Renal pelvis (tissue), 4 donors: ENCODE data around the gene ADRA2B. TPM values are rescaled to one million over a fixed set of nuclear protein-coding genes. Genes with fewer than 3 reads are reported as not detected.

Experiments used
- DNase-seq: peaks from one replicate; pipeline ENCODE4 v3.0.0-alpha.2; 2013
- polyA plus RNA-seq, 3 donors: library from polyadenylated mRNA; unstranded; fragments of 120-200 nt; gene quantifications; one replicate each; pipeline ENCODE4 v1.2.1, GENCODE V29; 2013; ENCODE audit not compliant: insufficient read length in 3 of 3

Gene ADRA2B
- polyA plus RNA-seq, 3 donors = 3.9 to 5.9 (median 5.3) TPM

- no peak for DNase-seq
These were observed 3.8 kb upstream of the ADRA2B start for GRCh38 chr2:96120091-96120720.

- no peak for DNase-seq
These were observed 3.0 kb upstream of the ADRA2B start for GRCh38 chr2:96119389-96119751.

- DNase-seq = no peak
These were observed 2.5 kb upstream of the ADRA2B start for GRCh38 chr2:96118698-96119388.

- no peak for DNase-seq
These were observed 1.6 kb upstream of the ADRA2B start for GRCh38 chr2:96117701-96118588.

- DNase-seq = no peak
These were observed 635 bp upstream of the ADRA2B start for GRCh38 chr2:96116879-96117533.

GRCh38 chr2:96115631-96116423 is 544 bp downstream of the ADRA2B start:
- DNase-seq = no peak

- DNase-seq = no peak
These were observed 1.3 kb downstream of the ADRA2B start for GRCh38 chr2:96114903-96115581.

GRCh38 chr2:96114546-96114902 is 1.8 kb downstream of the ADRA2B start:
- DNase-seq = no peak

GRCh38 chr2:96113951-96114350 is 2.4 kb downstream of the ADRA2B start:
- DNase-seq = no peak

GRCh38 chr2:96113367-96113677 is 3.0 kb downstream of the ADRA2B start:
- no peak for DNase-seq

- DNase-seq = no peak
These were observed 3.6 kb downstream of the ADRA2B start for GRCh38 chr2:96112501-96113366.

- DNase-seq = no peak
These were observed 4.4 kb downstream of the ADRA2B start for GRCh38 chr2:96111823-96112500.

GRCh38 chr2:96111257-96111640 is 5.1 kb downstream of the ADRA2B start:
- no peak for DNase-seq

GRCh38 chr2:96110621-96111256 is 5.6 kb downstream of the ADRA2B start:
- DNase-seq = no peak

GRCh38 chr2:96109931-96110511 is 6.3 kb downstream of the ADRA2B start:
- no peak for DNase-seq

GRCh38 chr2:96109361-96109680 is 7.0 kb downstream of the ADRA2B start:
- no peak for DNase-seq

- no peak for DNase-seq
These were observed 7.6 kb downstream of the ADRA2B start for GRCh38 chr2:96108541-96109360.

- no peak for DNase-seq
These were observed 8.2 kb downstream of the ADRA2B start for GRCh38 chr2:96108151-96108540.
